GOT3 (cell line): ENCODE results near the gene TMEM198.

Source experiments
- DNase-seq: peaks from one replicate; lab custom pipeline; 2025; ENCODE audit warnings: mixed read lengths; lab: John Stamatoyannopoulos, UW

Gene TMEM198

DNA sequence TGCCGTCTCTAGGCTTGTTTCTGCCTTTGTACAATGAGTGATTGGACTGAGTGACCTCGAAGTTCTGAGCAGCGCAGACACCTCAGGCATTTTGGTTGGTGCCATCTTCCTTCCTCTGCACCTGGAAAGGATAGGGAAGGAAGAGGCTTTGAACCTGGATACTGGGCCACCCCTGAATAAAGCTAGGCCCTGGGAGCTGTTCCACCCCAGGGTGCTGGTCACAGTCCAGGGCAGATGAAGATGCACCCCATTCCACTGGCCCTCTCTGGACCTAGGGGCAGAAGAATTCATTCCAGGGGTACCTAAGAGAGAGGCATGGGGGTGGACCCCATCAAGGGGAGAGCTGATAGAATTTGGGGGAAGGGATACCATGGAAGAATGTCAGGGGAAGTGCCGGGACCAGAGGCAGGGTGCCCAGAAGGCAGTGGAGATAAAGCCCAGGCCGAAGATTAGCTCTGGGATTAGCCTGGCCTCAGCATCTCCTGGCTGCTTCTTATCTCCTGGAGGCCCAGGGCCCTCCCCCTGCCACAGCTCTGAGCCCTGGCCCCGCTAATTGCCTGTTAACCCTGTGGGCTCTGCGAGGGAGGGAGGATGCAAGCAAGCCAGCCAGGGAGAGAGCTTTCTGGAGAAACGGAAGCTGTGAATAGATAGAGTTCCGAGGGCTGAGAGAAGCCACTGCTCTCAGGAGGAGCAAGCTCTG, 18.1 kb upstream of the TMEM198 start:
- no peak for DNase-seq

DNA sequence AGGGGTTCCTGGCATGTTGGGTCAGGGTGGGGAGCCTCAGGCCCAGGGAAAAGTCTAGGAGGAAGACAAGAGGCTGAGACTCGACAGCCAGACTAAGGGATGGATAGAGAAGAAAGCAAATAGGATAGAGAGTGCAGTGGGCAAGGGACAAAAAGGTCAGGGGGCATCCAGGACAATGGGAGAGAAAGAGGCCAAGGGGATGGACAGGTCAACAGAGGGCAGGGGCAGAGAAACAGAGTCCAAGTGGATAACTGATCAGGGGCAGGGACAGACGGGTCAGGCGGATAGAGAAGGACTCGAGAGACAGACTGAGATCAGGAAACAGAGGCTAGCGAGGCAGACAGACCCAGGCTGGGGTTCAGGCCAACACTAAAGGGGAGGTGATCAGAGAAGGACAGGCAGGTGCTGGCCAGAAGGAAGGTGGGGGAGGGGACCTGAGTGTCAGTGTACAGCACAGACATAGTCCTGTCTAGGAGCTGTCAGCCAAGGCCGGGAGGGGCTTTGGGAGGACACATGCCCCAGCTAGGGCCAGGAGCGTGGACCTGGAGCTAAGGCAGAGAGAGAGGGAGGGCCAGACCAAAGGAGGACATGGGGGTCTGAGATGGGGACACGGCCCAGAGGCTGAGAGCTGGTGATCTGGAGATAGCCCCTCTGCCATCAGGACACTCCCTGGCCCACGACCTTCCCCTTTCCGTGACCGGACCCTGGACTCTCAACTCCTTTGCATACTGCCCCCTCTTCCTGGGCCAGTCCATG, 17.3 kb upstream of the TMEM198 start:
- DNase-seq: no peak

DNA sequence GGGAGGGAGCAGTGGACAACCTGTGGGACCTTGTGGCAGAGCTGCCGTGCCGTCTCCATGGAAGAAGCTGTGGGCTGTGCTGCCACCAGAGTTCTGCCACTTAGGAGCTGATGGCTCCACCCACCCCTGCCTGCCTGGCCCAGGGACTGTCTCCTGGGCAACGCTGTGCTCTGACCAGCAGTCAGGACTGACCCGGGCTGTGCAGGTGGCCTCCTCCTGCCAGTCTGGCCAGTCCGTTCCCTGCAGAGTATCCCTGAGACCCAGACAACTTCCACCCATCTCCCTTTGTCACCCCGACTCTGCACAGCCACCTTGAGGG, 16.8 kb upstream of the TMEM198 start:
- no peak for DNase-seq

DNA sequence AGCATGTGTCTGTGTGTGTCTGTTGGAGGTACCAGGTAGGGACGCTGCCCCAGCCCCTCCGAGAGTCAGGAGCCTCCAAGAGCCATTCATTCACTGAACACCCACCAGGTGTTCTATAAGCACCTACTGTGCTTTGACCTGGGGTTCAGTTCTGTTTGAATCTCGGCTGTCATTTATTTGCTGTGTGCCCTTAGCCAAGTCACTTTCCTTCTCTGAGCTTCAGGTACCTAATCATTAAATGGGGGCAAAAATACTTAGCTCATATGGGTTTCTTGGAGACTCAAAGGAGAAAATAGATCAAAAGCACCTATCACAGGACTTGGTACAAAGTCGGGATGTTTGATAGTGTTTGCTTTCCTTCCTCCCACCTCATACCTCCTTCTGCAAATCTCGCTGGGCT, 16.4 kb upstream of the TMEM198 start:
- no peak for DNase-seq

DNA sequence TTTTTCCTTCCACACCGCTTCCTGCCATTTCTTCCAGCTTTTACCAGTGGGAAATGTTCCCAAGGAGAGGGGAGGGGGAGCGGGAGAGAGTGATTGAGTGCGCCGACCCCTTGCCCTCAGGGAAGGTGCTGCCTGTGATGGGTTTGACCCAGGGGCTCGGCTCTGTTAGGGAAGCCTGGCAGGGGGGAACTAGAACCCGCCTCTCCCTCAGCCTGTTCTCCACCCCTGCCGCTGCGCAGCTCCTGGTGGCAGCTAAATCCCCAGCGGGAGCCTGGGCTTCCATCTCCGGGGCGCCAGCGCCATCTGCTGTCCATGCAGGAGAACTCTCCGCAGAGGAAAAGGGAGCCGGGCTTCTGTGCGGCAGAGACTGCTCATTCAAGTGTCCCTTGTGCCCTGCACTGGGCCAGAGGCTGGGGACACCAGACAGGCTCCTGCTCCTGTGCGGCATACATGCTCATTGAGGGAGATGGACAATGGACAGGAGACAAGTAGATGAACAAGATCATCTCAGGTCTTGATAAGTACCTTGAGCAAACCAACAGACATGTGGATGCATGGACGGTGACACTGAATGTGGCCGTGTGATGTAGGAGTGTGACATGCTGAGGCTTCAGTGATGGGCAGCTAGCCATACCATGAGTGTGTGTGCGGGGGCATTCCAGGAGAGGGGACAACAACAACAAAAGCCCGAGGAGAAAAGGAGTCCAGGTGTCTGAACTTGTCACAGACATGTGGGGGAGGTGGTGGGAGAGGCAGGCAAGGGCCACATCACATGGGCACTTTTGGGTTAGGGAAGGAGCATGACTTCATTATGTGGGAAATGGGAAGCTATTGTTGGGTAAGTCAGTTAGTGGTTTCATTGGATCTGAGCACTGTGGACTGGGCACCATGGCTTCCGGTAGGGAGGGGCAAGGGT, 13.5 kb upstream of the TMEM198 start:
- peak; percentile 66 for DNase-seq

DNA sequence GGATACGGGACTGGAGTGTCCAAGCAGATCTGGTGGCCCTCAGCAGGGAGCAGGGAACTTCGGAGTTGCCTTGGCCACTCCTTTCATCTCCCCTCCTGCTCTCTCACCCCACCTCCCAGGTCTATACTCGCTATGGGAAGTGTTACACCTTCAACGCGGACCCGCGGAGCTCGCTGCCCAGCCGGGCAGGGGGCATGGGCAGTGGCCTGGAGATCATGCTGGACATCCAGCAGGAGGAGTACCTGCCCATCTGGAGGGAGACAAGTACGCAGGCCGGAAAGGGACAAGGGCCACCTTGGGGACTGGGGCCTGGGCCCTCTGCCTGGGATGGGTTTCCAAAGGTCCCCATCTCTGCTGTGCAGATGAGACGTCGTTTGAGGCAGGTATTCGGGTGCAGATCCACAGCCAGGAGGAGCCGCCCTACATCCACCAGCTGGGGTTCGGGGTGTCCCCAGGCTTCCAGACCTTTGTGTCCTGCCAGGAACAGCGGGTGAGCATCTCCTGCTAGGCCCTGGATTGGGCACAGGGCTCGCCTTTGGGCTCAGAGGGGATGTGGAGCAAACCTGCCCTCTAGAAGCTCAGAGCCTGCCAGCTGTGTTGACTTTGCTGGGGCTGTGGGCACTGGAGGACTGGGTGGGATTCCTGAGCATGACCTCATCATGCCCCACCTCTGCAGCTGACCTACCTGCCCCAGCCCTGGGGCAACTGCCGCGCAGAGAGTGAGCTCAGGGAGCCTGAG, 12.0 kb upstream of the TMEM198 start:
- no peak for DNase-seq

DNA sequence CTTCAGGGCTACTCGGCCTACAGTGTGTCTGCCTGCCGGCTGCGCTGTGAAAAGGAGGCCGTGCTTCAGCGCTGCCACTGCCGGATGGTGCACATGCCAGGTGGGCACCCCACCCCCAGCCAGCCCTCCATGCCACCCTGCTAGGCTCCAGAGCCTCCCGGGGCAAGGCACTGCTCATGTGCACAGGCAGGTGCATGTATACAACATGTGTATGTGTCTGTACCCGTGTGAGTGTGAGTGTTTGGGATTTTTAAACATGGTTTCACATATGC, 11.5 kb upstream of the TMEM198 start:
- no peak for DNase-seq

DNA sequence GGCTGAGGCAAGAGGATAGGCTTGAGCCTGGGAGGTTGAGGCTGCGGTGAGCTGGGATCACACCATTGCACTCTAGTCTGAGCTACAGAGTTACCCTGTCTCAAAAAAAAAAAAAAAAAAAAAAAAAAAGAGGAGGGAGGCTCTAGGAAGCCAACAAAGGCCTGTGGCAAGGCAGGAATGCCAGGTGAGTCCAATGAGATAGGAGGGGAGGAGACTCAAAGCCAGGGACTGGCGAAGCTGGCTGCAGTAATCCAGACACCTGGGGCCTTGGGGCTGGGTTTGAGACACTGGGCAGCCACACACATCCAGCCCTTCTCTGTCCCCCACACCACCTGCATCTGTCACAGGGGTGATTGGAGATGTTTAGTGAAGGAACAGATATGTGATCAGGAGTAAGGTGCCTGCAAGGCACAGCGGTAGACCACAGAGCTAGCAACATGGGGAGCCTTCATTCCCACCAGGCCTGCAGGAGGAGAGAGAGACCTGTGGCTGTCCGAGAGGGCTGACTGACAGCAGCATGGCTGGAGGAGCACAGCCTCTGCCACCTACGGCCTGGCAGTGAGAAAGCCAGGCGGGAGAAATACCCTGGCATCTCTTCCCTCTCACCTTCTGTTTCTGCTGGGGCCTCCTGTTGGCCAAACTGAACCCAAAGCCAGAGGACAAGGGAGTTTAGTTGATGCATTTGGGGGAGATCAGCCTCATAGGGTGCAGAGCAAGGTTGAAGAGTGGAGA, 9.7 kb upstream of the TMEM198 start:
- no peak for DNase-seq

DNA sequence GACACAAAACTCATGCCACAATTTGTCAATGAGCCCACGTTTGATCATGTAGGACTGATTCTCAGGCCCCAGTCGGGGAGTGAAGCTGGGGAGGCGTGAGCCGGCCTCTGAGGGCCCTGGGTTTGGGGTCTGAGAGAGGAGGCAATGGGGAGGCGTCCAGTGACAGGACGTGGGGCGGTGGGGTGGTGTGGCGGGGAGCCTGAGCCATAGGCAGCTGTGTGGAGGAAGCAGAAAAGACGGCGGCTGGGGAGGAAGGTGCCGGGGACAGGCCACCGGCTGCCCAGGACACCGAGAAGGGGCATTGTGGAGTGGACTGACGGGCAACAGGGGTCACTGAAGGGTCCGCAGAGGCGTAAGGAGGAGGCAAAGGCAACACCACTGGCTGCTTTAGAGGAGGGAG, 7.4 kb upstream of the TMEM198 start:
- no peak for DNase-seq

DNA sequence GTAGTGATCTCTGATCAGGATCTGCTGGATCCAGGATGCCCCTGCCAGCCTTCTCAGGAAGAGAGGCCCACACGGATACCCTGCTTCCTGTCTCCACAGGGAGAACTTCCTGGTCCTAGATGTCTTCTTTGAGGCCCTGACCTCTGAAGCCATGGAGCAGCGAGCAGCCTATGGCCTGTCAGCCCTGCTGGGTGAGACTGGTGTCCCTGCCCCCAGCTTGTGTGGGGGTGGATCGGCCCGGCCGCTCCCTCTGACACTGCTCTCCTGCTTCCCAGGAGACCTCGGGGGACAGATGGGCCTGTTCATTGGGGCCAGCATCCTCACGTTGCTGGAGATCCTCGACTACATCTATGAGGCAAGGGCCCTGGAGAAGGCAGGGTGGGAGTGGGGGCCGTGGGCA, 6.9 kb upstream of the TMEM198 start:
- no peak for DNase-seq

DNA sequence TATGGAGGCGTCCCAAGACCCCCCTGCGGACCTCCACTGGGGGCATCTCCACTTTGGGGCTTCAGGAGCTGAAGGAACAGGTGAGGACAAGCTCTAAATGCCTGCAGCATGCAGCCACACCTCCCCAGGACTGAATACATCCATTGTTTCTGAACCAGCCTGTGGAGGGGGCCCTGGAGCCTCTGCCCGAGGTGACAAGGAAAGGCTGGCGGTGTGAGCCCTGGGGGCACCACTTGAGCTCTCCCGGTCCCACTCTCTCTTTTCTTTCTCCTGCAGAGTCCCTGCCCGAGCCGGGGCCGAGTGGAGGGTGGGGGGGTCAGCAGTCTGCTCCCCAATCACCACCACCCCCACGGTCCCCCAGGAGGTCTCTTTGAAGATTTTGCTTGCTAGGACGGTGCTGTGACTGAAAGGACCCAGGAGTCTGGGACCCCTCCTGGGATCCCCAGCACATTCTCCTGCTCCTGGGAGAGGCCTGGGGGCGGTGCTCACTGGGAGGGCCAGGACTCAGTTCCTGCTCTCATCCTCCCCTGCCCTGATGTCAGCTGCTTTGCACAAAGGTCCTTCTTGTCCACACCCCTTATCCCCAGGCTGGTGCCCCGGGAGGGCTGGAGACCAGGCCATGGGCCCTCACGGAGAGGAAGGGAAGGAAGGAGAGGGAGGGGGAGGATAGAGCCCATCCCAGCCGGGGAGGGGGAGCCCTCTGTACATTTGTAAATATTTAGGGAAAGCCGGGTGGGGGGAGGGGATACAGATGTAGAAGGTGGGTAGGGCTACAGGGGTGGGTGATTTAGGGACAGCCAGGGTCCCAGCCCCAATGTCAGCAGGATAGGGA, 6.0 kb upstream of the TMEM198 start:
- DNase-seq: no peak

DNA sequence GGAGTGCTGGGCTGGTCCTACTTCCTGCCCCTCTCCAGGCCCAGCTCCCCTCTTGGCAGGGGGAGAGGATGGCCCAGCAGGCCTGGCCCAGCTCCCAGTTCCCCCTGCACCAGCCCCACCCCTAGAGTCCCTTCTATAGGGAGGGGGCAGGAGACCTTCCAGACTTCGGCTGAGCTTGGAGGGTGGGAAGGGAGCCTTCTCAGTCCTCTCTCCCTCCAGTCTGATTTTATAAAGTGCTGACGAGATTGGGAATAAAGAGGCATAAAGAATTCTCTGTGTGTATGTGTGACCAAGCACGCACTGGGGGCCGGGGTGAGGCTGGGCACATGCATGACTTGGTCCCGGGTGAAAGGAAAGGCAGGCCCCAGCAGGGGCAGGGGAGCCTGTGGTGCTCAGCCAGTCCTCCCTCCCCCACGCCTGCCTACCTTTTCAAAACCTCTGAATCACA, 5.3 kb upstream of the TMEM198 start:
- no peak for DNase-seq

DNA sequence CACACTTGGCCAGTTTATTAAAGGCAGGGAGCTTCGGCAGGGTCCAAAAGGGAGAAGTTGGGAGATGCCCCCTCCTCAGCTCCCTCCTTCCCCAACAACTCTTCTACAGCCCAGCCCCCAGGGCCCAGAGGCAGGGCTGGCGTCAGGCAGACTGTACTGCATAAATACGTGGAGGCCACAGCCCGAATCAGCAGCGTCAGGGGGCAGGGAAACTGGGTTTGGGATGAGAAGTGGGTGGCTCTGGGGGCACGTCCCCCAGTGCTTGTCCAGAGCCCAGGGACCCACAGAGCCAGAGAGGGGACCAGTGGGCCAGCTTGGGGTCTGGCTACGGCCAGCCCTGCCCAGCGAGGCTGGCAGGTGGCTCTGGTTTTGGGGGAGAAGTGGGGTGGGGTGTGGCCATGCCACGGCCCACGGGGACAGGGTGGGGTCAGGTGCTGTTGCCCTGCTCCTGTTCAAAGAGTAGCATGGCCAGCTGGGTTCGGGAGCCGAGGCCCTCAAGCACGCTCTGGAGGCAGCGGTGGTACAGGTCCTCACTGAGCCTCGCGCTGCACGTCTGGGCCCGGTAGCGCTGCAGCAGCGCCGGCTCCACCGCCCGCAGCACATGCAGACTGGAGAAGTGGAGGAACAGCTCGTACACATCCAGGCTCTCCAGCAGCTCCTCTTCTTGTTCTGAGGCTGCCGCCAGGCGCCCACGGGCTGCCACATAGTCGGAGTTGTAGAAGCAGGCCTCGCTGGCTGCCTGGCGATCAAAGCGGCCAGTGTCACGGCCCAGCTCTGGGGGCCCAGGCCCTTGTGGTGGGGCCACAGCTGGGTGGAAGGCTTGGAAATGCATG, 4.7 kb upstream of the TMEM198 start:
- DNase-seq: no peak

DNA sequence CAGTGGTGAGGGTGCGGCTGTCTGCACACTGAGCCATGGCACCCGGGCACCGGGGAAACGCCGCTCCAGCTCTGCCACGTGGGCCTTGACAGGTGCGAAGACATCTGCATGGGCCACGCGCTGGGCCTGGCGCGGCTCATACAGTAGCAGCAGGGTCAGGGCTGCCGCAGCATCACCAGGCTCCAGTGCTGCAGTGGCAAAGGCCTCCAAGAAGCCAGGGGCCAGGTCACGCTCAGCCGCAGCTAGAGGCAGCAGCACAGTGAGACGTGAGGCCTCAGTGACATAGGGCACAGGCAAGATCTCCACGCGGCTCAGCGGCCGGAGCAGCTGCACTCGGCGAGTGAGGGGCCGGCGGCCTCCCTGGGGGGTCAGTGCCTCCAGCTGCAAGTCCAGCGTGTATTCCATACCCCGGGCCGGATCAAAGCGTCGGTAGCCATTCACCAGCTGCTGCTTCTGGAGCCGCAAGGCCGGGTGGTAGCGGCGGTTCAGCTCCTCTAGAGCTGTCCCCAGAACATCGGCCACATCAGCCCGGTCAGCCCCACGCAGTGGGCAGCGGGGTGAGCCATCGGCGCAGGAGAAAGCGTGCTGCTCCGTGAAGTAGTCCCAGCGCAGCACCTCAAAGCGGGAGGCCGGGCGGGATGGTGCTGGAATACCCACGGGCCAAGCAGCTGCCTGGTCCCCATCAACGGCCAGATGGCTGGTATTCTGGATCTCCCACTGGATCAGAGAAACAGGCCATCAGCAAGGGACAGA, 3.7 kb upstream of the TMEM198 start:
- no peak for DNase-seq

DNA sequence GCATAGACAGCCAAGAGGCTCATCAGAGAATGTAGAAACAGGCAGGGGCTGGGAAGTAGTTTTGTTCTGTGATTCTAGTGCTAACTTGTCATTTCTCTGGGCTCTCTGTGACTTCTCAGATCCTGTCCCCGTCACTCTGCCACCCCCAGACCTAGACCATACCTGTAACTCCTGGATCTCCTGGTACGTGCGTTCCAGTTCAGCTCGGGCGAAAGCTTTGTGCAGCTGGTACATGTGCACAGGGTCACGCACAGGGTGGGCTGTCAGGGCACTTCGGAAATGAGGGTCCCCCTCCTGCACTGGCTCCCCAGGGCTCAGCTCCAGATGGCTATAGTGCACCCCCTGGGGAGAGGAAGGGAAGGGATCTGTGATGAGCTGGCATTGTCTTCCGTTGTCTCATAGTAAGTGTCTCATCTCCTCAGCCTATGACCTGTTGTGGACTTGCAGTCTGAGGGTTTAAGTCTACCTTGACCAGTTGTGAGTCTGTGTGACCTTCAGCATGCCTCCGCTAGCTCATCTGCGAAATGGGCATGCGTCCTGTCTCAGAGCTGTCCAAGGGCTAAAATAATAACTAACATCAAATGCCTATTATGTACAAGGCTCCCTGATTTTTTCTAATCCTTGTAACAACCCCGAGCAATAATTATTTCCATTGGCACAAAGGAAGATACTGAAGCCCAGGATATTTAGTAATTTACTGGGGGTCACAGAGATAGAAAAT, 2.9 kb upstream of the TMEM198 start:
- DNase-seq: no peak

DNA sequence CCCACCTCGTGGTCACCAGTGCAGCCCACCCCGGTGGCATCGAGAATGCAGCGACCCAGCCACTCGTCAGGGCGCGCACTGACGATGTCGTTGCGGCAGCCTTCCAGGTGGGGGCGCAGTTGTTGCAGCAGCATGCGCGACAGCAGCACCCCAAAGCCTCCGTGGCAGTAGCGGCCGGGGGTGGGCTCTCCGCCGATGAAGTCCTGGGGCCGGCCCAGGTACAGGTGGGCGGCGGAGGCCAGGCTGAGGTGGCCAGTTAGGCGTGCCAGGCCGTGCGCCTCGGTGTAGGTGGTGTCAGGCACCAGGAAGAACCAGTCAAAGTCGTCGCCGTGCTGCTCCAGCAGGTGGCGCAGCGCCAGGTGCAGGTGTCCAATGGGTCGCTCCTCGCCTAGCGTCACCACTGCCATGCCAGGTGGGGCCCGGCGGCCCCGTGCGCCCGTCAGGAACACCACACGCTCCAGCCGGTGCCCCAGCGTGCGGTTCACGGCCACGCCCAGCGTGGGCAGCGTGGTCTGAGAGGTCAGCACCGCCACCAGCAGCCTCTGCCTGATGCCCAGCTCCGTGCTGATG, 2.1 kb upstream of the TMEM198 start:
- DNase-seq: no peak

DNA sequence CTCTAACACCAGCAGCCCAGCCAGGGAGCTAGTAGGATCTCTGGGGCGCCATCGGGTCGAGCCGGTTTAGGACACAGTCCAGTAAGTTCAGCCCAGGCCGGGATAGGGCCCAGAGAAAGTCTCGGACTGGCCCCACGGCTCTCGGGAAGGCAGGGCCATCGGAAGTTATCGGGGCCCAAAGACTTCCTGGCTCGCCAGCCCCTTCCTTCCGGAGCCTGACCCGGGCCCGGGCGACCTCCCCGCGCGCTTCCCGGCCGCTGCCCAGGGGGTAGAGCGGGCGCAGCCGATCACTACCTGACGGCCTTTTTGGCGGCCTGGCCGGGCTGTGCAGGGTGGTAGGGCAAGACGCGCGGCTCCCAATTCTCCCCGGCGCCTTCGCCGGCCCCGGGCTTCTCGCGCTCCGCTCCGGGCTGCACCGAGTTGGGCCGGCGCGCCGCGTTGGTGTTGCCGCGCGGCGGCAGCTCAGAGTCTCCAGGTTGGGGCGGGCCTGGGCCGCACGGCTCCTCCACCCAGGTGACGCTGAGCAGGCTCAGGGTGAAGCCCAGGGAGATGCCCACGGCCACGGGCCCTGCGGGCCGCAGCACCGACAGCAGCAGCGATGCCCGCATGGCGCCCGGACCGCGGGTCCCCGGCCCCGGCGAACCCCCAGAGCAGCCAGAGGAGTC, 765 bp upstream of the TMEM198 start:
- DNase-seq: no peak

DNA sequence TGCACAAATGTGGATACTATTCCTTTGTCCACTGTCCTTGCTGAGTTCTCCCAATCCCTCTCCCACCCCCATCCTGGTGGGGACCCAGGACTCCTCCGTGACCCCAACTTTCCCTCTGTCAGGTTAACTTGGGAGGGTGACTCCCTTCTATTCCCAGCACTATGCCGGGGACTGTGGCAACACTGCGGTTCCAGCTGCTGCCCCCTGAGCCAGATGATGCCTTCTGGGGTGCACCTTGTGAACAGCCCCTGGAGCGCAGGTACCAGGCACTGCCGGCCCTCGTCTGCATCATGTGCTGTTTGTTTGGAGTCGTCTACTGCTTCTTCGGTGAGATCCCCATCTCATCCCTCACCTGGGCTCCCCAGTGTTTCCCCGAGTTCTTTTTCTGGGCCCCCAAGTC, 739 bp downstream of the TMEM198 start:
- DNase-seq: no peak
